Measurements from ENCODE around the gene TEKT2.
A peak's percentile ranks its signal among the peaks of the same experiment; 100 is the strongest.

Gene TEKT2

GRCh38 chr1:36087233-36088123 is 3.6 kb downstream of the TEKT2 start:
- DNase-seq: no peak

- no peak for DNase-seq
Measured at GRCh38 chr1:36088265-36088576, 4.3 kb downstream of the TEKT2 start.

GRCh38 chr1:36088577-36089392 is 4.9 kb downstream of the TEKT2 start, which contains the start of gene ADPRS:
TSS of gene ADPRS (plus strand) at chr1:36088892. CDS start at chr1:36088905, 13 bp downstream.
- peak; percentile 83 to 89 (median 84) for DNase-seq

- DNase-seq: peak in 1 of 6 experiments; percentile 50
Measured at GRCh38 chr1:36089393-36090121, 5.7 kb downstream of the TEKT2 start.

- DNase-seq: no peak
Measured at GRCh38 chr1:36091141-36091540, 7.2 kb downstream of the TEKT2 start.

GRCh38 chr1:36091698-36092097 is 7.8 kb downstream of the TEKT2 start:
- no peak for DNase-seq

GRCh38 chr1:36092166-36092797 is 8.4 kb downstream of the TEKT2 start:
- no peak for DNase-seq

GRCh38 chr1:36092798-36093185 is 8.9 kb downstream of the TEKT2 start:
- no peak for DNase-seq

- DNase-seq: no peak
Measured at GRCh38 chr1:36093226-36093625, 9.3 kb downstream of the TEKT2 start.

GRCh38 chr1:36093929-36094328 is 10.0 kb downstream of the TEKT2 start:
- DNase-seq: no peak

- no peak for DNase-seq
Measured at GRCh38 chr1:36094621-36095061, 10.7 kb downstream of the TEKT2 start.

GRCh38 chr1:36095760-36096405 is 12.0 kb downstream of the TEKT2 start:
- DNase-seq: no peak

GRCh38 chr1:36096500-36097432 is 12.9 kb downstream of the TEKT2 start:
- no peak for DNase-seq

GRCh38 chr1:36097693-36098585 is 14.0 kb downstream of the TEKT2 start:
- DNase-seq: no peak

- no peak for DNase-seq
Measured at GRCh38 chr1:36098650-36099365, 14.9 kb downstream of the TEKT2 start.

- DNase-seq: peak; percentile 43 to 78 (median 70)
Measured at GRCh38 chr1:36099681-36100341, 15.9 kb downstream of the TEKT2 start.

GRCh38 chr1:36100376-36100775 is 16.5 kb downstream of the TEKT2 start:
- no peak for DNase-seq

GRCh38 chr1:36101546-36101945 is 17.7 kb downstream of the TEKT2 start:
- DNase-seq: no peak

GRCh38 chr1:36106269-36106668 is 22.4 kb downstream of the TEKT2 start:
- no peak for DNase-seq

Data from stimulated activated naive CD4-positive, alpha-beta T cell (primary cell).